HepG2 (cell line): Measurements from ENCODE around the gene COL4A2. TPM values are rescaled to one million over a fixed set of nuclear protein-coding genes. Genes with fewer than 3 reads are reported as not detected.

Experiments
- ATAC-seq: fragments of 200-7000 bp; cut with Tn5 transposase; 3 replicates; pipeline ENCODE4 v1.9.1; 2020; ENCODE audit warnings: mild to moderate bottlenecking, moderate library complexity
- BruUV-seq: library from RNA; stranded (reverse); fragments of 400-500 nt; replicated peaks from 2 replicates; lab custom pipeline; 2021; lab: Mats Ljungman, UMichigan
- CTCF ChIA-PET: fragments of 300-600 bp; formaldehyde crosslinking; extraction: SDS; loops from one replicate; lab custom pipeline; 2021; ENCODE audit warnings: low total read pairs, inconsistent platforms, low intra/inter-chr PET ratio; lab: Yijun Ruan, JAX
- POLR2A ChIA-PET: fragments of 350-600 bp; sonication (Branson Sonifier 250); formaldehyde crosslinking; loops from one replicate; lab custom pipeline; 2020; ENCODE audit warnings: antibody characterized with exemption, inconsistent platforms; lab: Yijun Ruan, JAX
- DNase-seq: peaks from one replicate; pipeline ENCODE4 v3.0.0-alpha.2; 2015; ENCODE audit warnings: low spot score
- FAIRE-seq: peaks from 3 replicates; lab custom pipeline; 2011; peaks lifted over from hg19 to GRCh38; lab: Jason Lieb, UNC
- H2AFZ ChIP-seq: one replicate; pipeline ENCODE4 v1.6.1; 2011; ENCODE audit warnings: low read length, inconsistent platforms
- H3K27ac ChIP-seq: fragments of 300-600 bp; 3 replicates; pipeline ENCODE4 v1.8.0; 2011; ENCODE audit warnings: mixed run types, mild to moderate bottlenecking, mixed read lengths, low read length, inconsistent platforms; ENCODE audit not compliant: insufficient read depth; ENCODE audit errors: extremely low read length
- H3K27me3 ChIP-seq, 2 experiments: fragments of 200-600 bp in 1 of 2; 2 replicates in 1 of 2; 3 replicates in 1 of 2; pipeline versions ENCODE4 v1.6.0 to v1.8.0; 2011; ENCODE audit warnings: low read length in 2 of 2, mild to moderate bottlenecking in 2 of 2, moderate library complexity in 2 of 2, inconsistent platforms in 1 of 2; ENCODE audit not compliant: insufficient read depth in 2 of 2, control insufficient read depth in 1 of 2
- H3K36me3 ChIP-seq, 2 experiments: fragments of 200-600 bp in 1 of 2; replicated peaks in 1 of 2; 2 replicates in 1 of 2; 3 replicates in 1 of 2; pipeline versions ENCODE4 v1.5.1 to v1.8.0; 2011; ENCODE audit warnings: low read length in 2 of 2, inconsistent platforms in 1 of 2; ENCODE audit not compliant: insufficient read depth in 2 of 2, control insufficient read depth in 1 of 2
- H3K4me1 ChIP-seq: 2 replicates; pipeline ENCODE4 v1.5.1; 2012; ENCODE audit warnings: low read length, inconsistent platforms; ENCODE audit not compliant: insufficient read depth
- H3K4me2 ChIP-seq: 2 replicates; pipeline ENCODE4 v1.6.0; 2011; ENCODE audit warnings: low read depth, low read length, inconsistent platforms
- H3K4me3 ChIP-seq, 3 experiments: fragments of 200-600 bp in 1 of 3; sonication (generic), shearing (Covaris generic) in 1 of 3; replicated peaks in 1 of 3; 2 replicates each; pipeline ENCODE4 v1.5.1; 2011 to 2016; ENCODE audit warnings: low read length in 3 of 3, inconsistent platforms in 2 of 3, low read depth in 2 of 3, mild to moderate bottlenecking in 2 of 3, control low read depth in 1 of 3, mixed read lengths in 1 of 3; ENCODE audit not compliant: insufficient read depth in 1 of 3
- H3K79me2 ChIP-seq: one replicate; pipeline ENCODE4 v1.6.1; 2011; ENCODE audit warnings: low read length, inconsistent platforms; ENCODE audit not compliant: insufficient read depth
- H3K9ac ChIP-seq: 2 replicates; pipeline ENCODE4 v1.6.0; 2011; ENCODE audit warnings: mild to moderate bottlenecking, low read depth, low read length, inconsistent platforms; ENCODE audit not compliant: insufficient read depth
- H3K9me3 ChIP-seq: 2 replicates; pipeline ENCODE4 v1.5.1; 2012; ENCODE audit warnings: mild to moderate bottlenecking, low read length
- H4K20me1 ChIP-seq: 2 replicates; pipeline ENCODE4 v1.6.0; 2011; ENCODE audit warnings: inconsistent platforms, mild to moderate bottlenecking, low read length, moderate library complexity; ENCODE audit not compliant: insufficient read depth
- ELF1 ChIP-seq: sonication (generic); formaldehyde crosslinking; IDR thresholded peaks from 2 replicates; pipeline ENCODE4 v1.4.0; 2020; ENCODE audit warnings: missing genetic modification reagents
- IRF2 ChIP-seq: IDR thresholded peaks from 2 replicates; pipeline ENCODE4 v1.6.1; 2018; ENCODE audit warnings: missing genetic modification reagents, missing compliant biosample characterization
- JUND ChIP-seq: sonication (generic); formaldehyde crosslinking; IDR thresholded peaks from 2 replicates; pipeline ENCODE4 v1.8.0; 2022; ENCODE audit warnings: mild to moderate bottlenecking, missing genetic modification reagents
- MAFF ChIP-seq: IDR thresholded peaks from 2 replicates; pipeline ENCODE4 v1.6.1; 2011; ENCODE audit warnings: low read depth, low read length, improper control_type of control experiment
- TBX2 ChIP-seq: sonication (generic); formaldehyde crosslinking; IDR thresholded peaks from 2 replicates; pipeline ENCODE4 v1.5.0; 2020; ENCODE audit warnings: missing genetic modification reagents, mild to moderate bottlenecking, borderline replicate concordance
- TBX3 ChIP-seq: fragments of 450-650 bp; IDR thresholded peaks from 2 replicates; pipeline ENCODE4 v1.6.1; 2017; ENCODE audit warnings: antibody characterized with exemption, mild to moderate bottlenecking, inconsistent platforms, borderline replicate concordance
- ZBTB21 ChIP-seq: sonication (generic); formaldehyde crosslinking; IDR thresholded peaks from 2 replicates; pipeline ENCODE4 v1.4.0; 2020; ENCODE audit warnings: missing genetic modification reagents
- ZNF10 ChIP-seq: sonication (generic); formaldehyde crosslinking; IDR thresholded peaks from 2 replicates; pipeline ENCODE4 v1.4.0; 2020; ENCODE audit warnings: mild to moderate bottlenecking, low read depth, missing genetic modification reagents, borderline replicate concordance
- ZNF225 ChIP-seq: sonication (generic); formaldehyde crosslinking; IDR thresholded peaks from 2 replicates; pipeline ENCODE4 v1.4.0; 2020; ENCODE audit warnings: mild to moderate bottlenecking, missing genetic modification reagents
- ZNF317 ChIP-seq: sonication (generic); formaldehyde crosslinking; IDR thresholded peaks from 2 replicates; pipeline ENCODE4 v1.5.0; 2020; ENCODE audit warnings: mild to moderate bottlenecking, missing genetic modification reagents
- WGBS: methylation state at CpG from one replicate; pipeline ENCODE4 v1.1.6; 2017; ENCODE audit warnings: low lambda C conversion rate; 5-methylcytosine and 5-hydroxymethylcytosine counted together
- in situ Hi-C: cut with HindIII; loops from 2 replicates; pipeline ENCODE4 v1.10.0; 2017; ENCODE audit warnings: low pct_unique_long_range_greater_than_20kb; ENCODE audit not compliant: extremely low pct_ligation_motif_present
- intact Hi-C: fragments of 100-400 bp; cut with micrococcal nuclease; formaldehyde crosslinking; loops from one replicate; pipeline ENCODE4 v1.10.0; 2022; ENCODE audit not compliant: unreplicated experiment
- polyA plus RNA-seq, 8 experiments: library from polyadenylated mRNA; depleted of rRNA in 3 of 8; stranded (reverse) in 7 of 8; unstranded in 1 of 8; fragments of >200 nt; fragmentation: Illumina TruSeq in 4 of 8; extraction: Trizol in 4 of 8; gene quantifications; 2 replicates each; pipeline versions ENCODE4 v1.2.1 to v1.2.3, GENCODE V29; 2011 to 2016; ENCODE audit warnings: low read depth in 4 of 8, missing spikeins in 1 of 8, mixed read lengths in 1 of 8; ENCODE audit not compliant: insufficient read depth in 1 of 8
- total RNA-seq, 5 experiments: library from RNA; depleted of rRNA; stranded (reverse); fragments of >200 nt; fragmentation: Illumina TruSeq; extraction: Trizol; gene quantifications; 2 replicates each; pipeline ENCODE4 v1.2.3, GENCODE V29; 2016; ENCODE audit warnings: low read depth in 1 of 5
- TF ChIP-seq, protein P1 (sequence below): sonication (generic); formaldehyde crosslinking; IDR thresholded peaks from 2 replicates; pipeline ENCODE4 v1.8.0; 2022; ENCODE audit warnings: missing genetic modification reagents, mild to moderate bottlenecking, borderline replicate concordance
- TF ChIP-seq, protein P2 (sequence below): sonication (generic); formaldehyde crosslinking; IDR thresholded peaks from 2 replicates; pipeline ENCODE4 v1.4.0; 2020; ENCODE audit warnings: mild to moderate bottlenecking, missing genetic modification reagents

COL4A2 gene
- total and polyA plus RNA-seq, 2 of the 13 experiments (the other 11 are each of a cell fraction or from before 2014, with no cell fraction given) = 0.22 to 1.9 TPM

DNA sequence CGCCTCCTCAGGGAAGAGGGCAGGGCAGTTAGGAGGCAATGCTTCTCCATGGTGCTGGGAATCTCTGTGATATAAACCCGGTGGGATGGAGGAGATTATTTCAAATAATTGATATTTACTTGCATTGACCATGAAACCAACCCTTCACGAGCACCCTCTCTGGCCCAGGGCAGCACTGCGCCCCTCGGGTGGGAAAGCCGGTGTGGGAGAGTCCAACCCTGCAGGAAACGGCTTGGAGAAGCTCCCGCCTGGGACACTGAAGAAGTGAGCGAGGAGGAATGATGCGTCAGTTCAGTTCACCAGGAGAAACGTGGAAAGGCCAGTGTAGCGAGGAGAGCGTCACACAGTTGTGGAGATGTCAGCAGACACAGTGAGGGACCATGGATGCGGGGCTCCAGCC is 99.9 kb downstream of the COL4A2 start:
- Histone ChIP-seq H3K36me3 (no peaks in the 10 kb centered on the region), H3K27ac (no peak overlapping the region)
- TF ChIP-seq ZBTB21 (CRISPR knock-in tag) (no peak), JUND (CRISPR knock-in tag) (no peak), TBX2 (CRISPR knock-in tag) (no peak)
- TF ChIP-seq, all 625 proteins: peak for 0
- WGBS = 18% methylated on average over 14 of the region's 14 CpGs
- Histone ChIP-seq H3K4me1 (no peaks in the 10 kb centered on the region), H3K4me2 (no peak overlapping the region), H2AFZ (no peak overlapping the region), H3K9ac (no peak overlapping the region), H3K4me3 (no peak overlapping the region), H3K79me2 (no peaks in the 10 kb centered on the region), H4K20me1 (no peaks in the 10 kb centered on the region), H3K27me3 (peaks cover 4 to 40% of the 10 kb centered on the region in 2 experiments), H3K9me3 (no peaks in the 10 kb centered on the region)
- ChIA-PET POLR2A (no interaction called here), CTCF (no interaction called here)
- DNase-seq (no peak), ATAC-seq (no peak), FAIRE-seq (no peak)
- BruUV-seq = no TSS peak
- intact Hi-C loops (no loop called here), in situ Hi-C loops (loop anchor here (25.0 kb wide), 1 partner anchor 1445 kb away; no protein-coding TSS in a partner anchor)

DNA sequence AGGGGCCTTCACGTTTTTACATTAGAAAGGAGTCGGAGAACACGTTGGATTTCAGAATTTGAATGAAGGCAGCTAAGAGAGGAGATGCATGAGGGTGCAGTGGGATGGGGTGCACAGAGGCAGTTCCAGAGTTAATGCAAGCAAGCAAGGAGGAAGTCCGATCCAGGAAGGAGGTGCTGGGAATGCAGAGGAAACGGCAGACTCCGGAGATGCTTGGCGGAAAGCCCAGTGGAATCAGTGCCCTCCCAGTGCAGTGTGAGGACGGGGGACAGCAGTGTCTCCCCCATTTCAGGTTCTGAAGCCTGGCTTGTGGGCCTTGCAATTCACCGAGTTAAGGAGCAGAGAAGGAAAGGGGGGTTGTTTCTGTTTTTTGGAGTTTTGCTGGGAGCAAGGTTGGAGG is 100.4 kb downstream of the COL4A2 start:
- H3K4me1 ChIP-seq = no peaks in the 10 kb centered on the region
- no TSS peak for BruUV-seq
- no peak overlapping the region for H3K4me2 ChIP-seq
- no peaks in the 10 kb centered on the region for H3K36me3 ChIP-seq
- POLR2A ChIA-PET = no interaction called here
- ATAC-seq (no peak), FAIRE-seq (no peak), DNase-seq (no peak)
- H3K9me3 ChIP-seq = no peaks in the 10 kb centered on the region
- H3K27ac ChIP-seq = no peak overlapping the region
- in situ Hi-C loops (loop anchor here (25.0 kb wide), 1 partner anchor 1445 kb away; no protein-coding TSS in a partner anchor), intact Hi-C loops (no loop called here)
- no peak overlapping the region for H3K9ac ChIP-seq
- H3K27me3 ChIP-seq = peaks cover 4 to 40% of the 10 kb centered on the region in 2 experiments
- no peak overlapping the region for H2AFZ ChIP-seq
- no peak overlapping the region for H3K4me3 ChIP-seq
- 21% methylated on average over 9 of the region's 9 CpGs for WGBS
- H3K79me2 ChIP-seq = no peaks in the 10 kb centered on the region
- TF ChIP-seq ZNF10 (CRISPR knock-in tag) = no peak
- no peak for TF ChIP-seq ZNF317 (CRISPR knock-in tag)
- TF ChIP-seq, protein P1, sequence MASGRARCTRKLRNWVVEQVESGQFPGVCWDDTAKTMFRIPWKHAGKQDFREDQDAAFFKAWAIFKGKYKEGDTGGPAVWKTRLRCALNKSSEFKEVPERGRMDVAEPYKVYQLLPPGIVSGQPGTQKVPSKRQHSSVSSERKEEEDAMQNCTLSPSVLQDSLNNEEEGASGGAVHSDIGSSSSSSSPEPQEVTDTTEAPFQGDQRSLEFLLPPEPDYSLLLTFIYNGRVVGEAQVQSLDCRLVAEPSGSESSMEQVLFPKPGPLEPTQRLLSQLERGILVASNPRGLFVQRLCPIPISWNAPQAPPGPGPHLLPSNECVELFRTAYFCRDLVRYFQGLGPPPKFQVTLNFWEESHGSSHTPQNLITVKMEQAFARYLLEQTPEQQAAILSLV (CRISPR knock-in tag) = no peak
- no peak for TF ChIP-seq IRF2 (CRISPR knock-in tag)
- TF ChIP-seq TBX2 (CRISPR knock-in tag) = no peak
- TF ChIP-seq, protein P2, sequence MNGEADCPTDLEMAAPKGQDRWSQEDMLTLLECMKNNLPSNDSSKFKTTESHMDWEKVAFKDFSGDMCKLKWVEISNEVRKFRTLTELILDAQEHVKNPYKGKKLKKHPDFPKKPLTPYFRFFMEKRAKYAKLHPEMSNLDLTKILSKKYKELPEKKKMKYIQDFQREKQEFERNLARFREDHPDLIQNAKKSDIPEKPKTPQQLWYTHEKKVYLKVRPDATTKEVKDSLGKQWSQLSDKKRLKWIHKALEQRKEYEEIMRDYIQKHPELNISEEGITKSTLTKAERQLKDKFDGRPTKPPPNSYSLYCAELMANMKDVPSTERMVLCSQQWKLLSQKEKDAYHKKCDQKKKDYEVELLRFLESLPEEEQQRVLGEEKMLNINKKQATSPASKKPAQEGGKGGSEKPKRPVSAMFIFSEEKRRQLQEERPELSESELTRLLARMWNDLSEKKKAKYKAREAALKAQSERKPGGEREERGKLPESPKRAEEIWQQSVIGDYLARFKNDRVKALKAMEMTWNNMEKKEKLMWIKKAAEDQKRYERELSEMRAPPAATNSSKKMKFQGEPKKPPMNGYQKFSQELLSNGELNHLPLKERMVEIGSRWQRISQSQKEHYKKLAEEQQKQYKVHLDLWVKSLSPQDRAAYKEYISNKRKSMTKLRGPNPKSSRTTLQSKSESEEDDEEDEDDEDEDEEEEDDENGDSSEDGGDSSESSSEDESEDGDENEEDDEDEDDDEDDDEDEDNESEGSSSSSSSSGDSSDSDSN (CRISPR knock-in tag) = no peak
- no peak for TF ChIP-seq ELF1
- TF ChIP-seq TBX3 = no peak
- no peak for TF ChIP-seq ZNF225
- no peak for TF ChIP-seq MAFF
- CTCF ChIA-PET = no interaction called here
- H4K20me1 ChIP-seq = no peaks in the 10 kb centered on the region
